HUES6 (cell line): ENCODE measurements around the gene SHOC1.

ENCODE experiments used
- H3K27ac ChIP-seq: 2 replicates; pipeline ENCODE4 v1.7.0; 2013; ENCODE audit warnings: low read depth, mild to moderate bottlenecking, low read length, inconsistent platforms
- H3K27me3 ChIP-seq: 2 replicates; pipeline ENCODE4 v1.6.1; 2013; ENCODE audit warnings: low read length; ENCODE audit not compliant: control insufficient read depth, insufficient read depth
- H3K36me3 ChIP-seq: 2 replicates; pipeline ENCODE4 v1.6.1; 2013; ENCODE audit warnings: low read length; ENCODE audit not compliant: control insufficient read depth, insufficient read depth
- H3K4me1 ChIP-seq: 2 replicates; pipeline ENCODE4 v1.6.1; 2013; ENCODE audit warnings: low read length; ENCODE audit not compliant: control insufficient read depth, insufficient read depth
- H3K4me3 ChIP-seq: 2 replicates; pipeline ENCODE4 v1.5.1; 2013; ENCODE audit warnings: low read depth, low read length
- H3K9ac ChIP-seq: one replicate; pipeline ENCODE4 v1.6.1; 2013; ENCODE audit warnings: mild to moderate bottlenecking, low read length
- H3K9me3 ChIP-seq: 2 replicates; pipeline ENCODE4 v1.6.1; 2013; ENCODE audit warnings: low read depth, low read length; ENCODE audit not compliant: control insufficient read depth, insufficient read depth

SHOC1 gene

DNA sequence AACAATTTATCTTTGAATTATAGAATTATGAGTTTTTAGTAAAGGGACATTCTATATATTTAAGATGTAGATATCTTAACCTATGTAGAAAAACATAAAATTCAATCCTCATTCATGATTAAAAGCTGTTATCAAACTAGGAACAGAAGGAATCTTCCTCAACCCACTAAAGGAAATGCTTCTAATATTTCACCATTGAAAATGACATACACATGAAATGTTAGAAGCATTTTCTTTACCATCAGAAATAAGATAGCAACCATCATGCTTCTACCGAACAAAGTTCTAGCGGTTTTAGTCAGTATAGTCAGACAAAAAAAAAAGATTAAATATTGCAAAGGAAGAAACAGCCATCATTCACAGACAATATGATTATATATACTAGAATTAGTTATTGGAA lies 32.2 kb downstream of the SHOC1 start:
- H3K36me3 ChIP-seq: no peaks in the 10 kb centered on the region
- no peak overlapping the region for H3K27ac ChIP-seq
- peaks cover 4% of the 10 kb centered on the region; the same call in 1 of the 2 replicates for H3K4me1 ChIP-seq
- H3K27me3 ChIP-seq: no peaks in the 10 kb centered on the region
- no peaks in the 10 kb centered on the region; the same call in 1 of the 2 replicates for H3K9me3 ChIP-seq
- no peak overlapping the region for H3K9ac ChIP-seq
- H3K4me3 ChIP-seq: no peak overlapping the region

DNA sequence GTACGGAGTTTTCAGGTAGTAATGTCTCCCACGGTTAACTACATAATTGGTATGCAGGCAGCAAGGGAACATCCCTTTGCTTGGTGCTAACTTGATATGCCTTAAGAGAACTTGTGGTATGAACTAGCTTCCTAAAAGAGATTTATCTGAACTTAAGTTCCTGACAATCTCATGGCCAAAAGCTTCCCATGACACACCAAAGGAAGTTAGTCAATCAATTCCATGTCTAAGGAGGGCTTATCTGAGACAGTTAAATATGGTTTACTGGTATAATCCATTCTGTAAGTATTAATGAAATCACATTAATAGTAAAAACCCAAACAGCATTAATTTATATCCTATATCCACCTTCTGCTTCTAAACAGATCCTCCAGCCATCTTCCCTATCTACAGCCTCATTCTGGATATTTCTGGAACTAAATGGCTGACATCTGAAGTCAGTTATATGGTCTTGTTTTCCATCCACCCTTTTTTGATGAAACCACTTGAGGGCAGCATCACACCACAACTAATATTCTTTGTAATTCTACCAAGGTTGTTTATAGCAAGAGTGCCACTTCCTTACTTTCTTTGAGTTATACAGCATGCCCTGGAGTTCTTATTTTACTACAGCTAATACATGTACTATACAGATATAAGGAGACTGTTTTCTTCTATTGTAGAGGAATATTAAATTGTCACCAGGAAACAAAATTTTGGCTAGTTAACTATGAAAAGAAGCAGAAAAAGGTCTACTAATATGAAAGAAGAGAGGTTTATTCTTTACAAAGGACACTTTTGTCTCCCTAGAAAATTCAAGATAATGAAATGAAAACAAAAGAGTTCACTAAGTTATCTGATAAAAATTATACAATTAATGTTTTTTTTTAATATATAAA lies 34.7 kb downstream of the SHOC1 start:
- Histone ChIP-seq H3K4me3 (no peak overlapping the region), H3K4me1 (peaks cover 4% of the 10 kb centered on the region; the same call in 1 of the 2 replicates), H3K27me3 (no peaks in the 10 kb centered on the region), H3K9me3 (no peaks in the 10 kb centered on the region), H3K27ac (no peak overlapping the region), H3K9ac (no peak overlapping the region), H3K36me3 (no peaks in the 10 kb centered on the region)

DNA sequence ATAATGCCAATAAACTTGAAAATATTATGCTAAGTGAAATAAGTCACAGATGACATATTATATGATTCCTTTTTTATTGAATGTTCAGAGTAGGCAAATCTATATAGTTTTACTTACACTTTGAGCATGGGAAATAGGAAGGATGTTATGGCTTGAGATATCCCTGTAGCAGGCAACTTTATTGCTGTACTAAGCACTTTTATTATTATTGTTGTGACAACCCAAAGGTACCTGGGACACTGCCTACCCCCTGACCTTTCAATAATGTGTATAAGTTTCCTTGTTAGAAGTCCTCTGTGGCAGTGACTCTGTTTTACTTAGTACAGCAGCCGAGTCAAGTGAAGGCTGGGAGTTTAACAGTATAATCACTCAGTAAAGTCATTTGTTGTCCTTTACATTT lies 39.9 kb downstream of the SHOC1 start:
- Histone ChIP-seq H3K27ac (no peak overlapping the region), H3K9me3 (0 out of 2 replicates have a peak, but pooled peaks cover 4% of the 10 kb centered on the region), H3K4me3 (no peak overlapping the region), H3K9ac (no peak overlapping the region), H3K36me3 (no peaks in the 10 kb centered on the region), H3K4me1 (peaks cover 2% of the 10 kb centered on the region; the same call in 1 of the 2 replicates), H3K27me3 (no peaks in the 10 kb centered on the region)

DNA sequence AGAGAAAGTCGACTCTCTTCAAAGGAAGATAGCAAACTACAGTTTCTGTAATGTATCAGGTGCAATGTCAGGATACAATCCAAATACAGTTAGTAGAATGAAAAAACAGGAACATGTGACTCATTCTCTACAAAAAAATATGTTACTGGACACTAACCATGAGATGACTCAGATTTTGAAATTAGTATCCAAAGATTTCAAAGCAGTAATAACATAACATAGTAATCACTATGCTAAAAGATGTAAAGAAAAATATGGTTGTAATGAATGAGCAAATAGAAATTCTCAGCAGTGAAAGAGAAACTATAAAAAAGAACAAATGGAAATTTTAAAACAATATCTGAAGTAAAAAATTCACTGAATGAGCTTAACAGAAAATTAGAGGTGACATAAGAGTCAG lies 42.3 kb downstream of the SHOC1 start:
- H3K4me1 ChIP-seq: no peaks in the 10 kb centered on the region
- no peak overlapping the region for H3K4me3 ChIP-seq
- no peak overlapping the region for H3K9ac ChIP-seq
- H3K27me3 ChIP-seq: no peaks in the 10 kb centered on the region
- peaks cover 7% of the 10 kb centered on the region; the same call in 1 of the 2 replicates for H3K9me3 ChIP-seq
- H3K27ac ChIP-seq: no peak overlapping the region
- H3K36me3 ChIP-seq: no peaks in the 10 kb centered on the region
